Neural crest cell (in vitro differentiated cells): ENCODE results near the gene RPL22. TPM values are rescaled to one million over a fixed set of nuclear protein-coding genes. Genes with fewer than 3 reads are reported as not detected.

Experiments
- DNase-seq: peaks from one replicate; pipeline ENCODE4 v3.0.0; 2021; ENCODE audit warnings: low read depth, mixed read lengths, low spot score
- H3K27ac Mint-ChIP-seq: one replicate; pipeline ENCODE4 v1.8.0; 2021; ENCODE audit warnings: mild to moderate bottlenecking, mixed read lengths; ENCODE audit not compliant: unreplicated experiment
- H3K27me3 Mint-ChIP-seq: 2 replicates; pipeline ENCODE4 v1.8.0; 2021; ENCODE audit warnings: low read depth, mild to moderate bottlenecking, mixed read lengths
- H3K36me3 Mint-ChIP-seq: 2 replicates; pipeline ENCODE4 v1.8.0; 2021; ENCODE audit warnings: low read depth, mild to moderate bottlenecking, mixed read lengths
- H3K4me1 Mint-ChIP-seq: 2 replicates; pipeline ENCODE4 v1.8.0; 2021; ENCODE audit warnings: mixed read lengths
- H3K4me3 Mint-ChIP-seq: one replicate; pipeline ENCODE4 v1.8.0; 2021; ENCODE audit warnings: mild to moderate bottlenecking, mixed read lengths
- H3K9me3 Mint-ChIP-seq: 2 replicates; pipeline ENCODE4 v1.8.0; 2021; ENCODE audit warnings: mixed read lengths
- long read RNA-seq: library from polyadenylated mRNA; unstranded; transcript quantifications from one replicate; pipeline ENCODE4 v2.0.0, GENCODE V29; 2020
- total RNA-seq: library from RNA; stranded (reverse); gene quantifications from 2 replicates; pipeline ENCODE4 v1.2.1, GENCODE V29; 2021
- TF ChIP-seq, protein P1 (sequence below): fragments of 200-600 bp; sonication (generic); conservative IDR thresholded peaks from 2 replicates; pipeline ENCODE4 v1.5.0; 2021; ENCODE audit warnings: antibody characterized with exemption, mild to moderate bottlenecking

The RPL22 gene
- total RNA-seq, result 479 and 516 TPM in 2 replicates
- long read RNA-seq, transcript RPL22-201 (4 exons, 2,078 nt), result major isoform, 407 of 462 reads
- long read RNA-seq, transcript RPL22-206 (3 exons, 2,279 nt), result minor isoform, 18 of 462 reads
- long read RNA-seq, partial matches to known transcripts, result 10 of 462 reads
- long read RNA-seq, other reads (novel, unspliced or antisense), result 27 of 462 reads

- H3K4me3 Mint-ChIP-seq, result peak within 1 kb of the TSS; percentile 91
- H3K36me3 Mint-ChIP-seq, result peaks cover 8% of the 10 kb centered on the region
- H3K4me1 Mint-ChIP-seq, result peaks cover 36% of the 10 kb centered on the region
- H3K27ac Mint-ChIP-seq, result peak within 1 kb of the TSS; percentile 97
- DNase-seq, result peak; percentile 95
- peaks cover 15% of the 10 kb centered on the region for H3K27me3 Mint-ChIP-seq
- H3K9me3 Mint-ChIP-seq, result peaks cover 6% of the 10 kb centered on the region
- TF ChIP-seq, protein P1, sequence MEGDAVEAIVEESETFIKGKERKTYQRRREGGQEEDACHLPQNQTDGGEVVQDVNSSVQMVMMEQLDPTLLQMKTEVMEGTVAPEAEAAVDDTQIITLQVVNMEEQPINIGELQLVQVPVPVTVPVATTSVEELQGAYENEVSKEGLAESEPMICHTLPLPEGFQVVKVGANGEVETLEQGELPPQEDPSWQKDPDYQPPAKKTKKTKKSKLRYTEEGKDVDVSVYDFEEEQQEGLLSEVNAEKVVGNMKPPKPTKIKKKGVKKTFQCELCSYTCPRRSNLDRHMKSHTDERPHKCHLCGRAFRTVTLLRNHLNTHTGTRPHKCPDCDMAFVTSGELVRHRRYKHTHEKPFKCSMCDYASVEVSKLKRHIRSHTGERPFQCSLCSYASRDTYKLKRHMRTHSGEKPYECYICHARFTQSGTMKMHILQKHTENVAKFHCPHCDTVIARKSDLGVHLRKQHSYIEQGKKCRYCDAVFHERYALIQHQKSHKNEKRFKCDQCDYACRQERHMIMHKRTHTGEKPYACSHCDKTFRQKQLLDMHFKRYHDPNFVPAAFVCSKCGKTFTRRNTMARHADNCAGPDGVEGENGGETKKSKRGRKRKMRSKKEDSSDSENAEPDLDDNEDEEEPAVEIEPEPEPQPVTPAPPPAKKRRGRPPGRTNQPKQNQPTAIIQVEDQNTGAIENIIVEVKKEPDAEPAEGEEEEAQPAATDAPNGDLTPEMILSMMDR, result no peak
These were observed at the start of gene RPL22 for GRCh38 chr1:6199298-6200187. Gene RPL22 (minus strand): TSS chr1:6199595. CDS start chr1:6199573, 22 bp downstream.

DNA sequence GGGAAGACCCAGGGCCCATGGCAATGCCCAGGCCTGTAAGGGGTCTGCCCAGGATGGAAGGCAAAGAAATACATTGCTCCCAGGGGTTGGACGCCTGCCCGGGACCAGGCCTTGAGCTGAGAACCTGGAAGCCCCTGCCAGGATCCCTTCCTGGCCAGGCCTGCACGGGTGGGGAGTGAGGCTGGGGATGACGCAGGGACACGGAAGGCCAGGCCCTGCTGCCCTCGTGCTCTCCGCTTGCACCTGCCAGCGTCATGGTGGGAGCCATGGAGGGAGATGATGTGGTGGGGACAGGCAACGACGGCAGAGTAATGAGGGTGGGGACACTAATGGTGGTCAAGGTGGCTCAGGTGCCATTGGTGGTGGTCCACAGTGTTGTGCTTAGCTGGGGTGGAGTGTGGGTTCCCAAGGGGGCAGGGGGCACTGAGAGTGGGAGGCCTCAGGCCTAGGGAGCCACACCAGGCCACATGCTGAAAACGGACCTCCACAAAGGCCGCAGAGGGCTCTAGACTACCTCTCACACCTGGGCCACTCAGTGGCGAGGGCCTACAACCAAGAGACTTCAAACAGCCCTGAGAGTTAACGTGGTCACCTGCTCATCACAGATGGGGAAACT lies 48.9 kb upstream of the RPL22 start:
- peak overlapping the region; percentile 44 for H3K4me3 Mint-ChIP-seq
- DNase-seq, result no peak
- no peak overlapping the region for H3K27ac Mint-ChIP-seq
- TF ChIP-seq, protein P1, result no peak
- H3K27me3 Mint-ChIP-seq, result peaks cover 75% of the 10 kb centered on the region
- H3K4me1 Mint-ChIP-seq, result peaks cover 15% of the 10 kb centered on the region
- no peaks in the 10 kb centered on the region for H3K9me3 Mint-ChIP-seq
- H3K36me3 Mint-ChIP-seq, result no peaks in the 10 kb centered on the region

DNA sequence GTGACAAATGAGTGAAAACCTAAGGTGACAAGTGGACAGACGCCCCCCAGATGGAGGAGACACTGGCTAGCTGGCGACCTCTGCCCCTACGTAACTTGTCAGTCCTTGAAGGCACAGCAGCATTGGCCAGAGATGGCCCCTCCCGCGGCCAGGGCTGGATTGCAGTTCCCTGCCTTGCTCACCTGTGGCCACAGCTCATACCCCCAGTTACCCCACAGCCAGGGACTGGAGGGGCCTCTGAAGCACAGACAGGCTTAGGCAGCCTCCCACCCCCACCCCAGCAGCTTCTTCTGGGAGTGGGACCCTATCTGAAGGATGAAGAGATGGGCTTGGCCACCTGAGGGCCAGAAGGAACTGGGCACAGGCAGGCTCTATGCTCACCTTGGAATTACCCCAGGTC lies 48.3 kb upstream of the RPL22 start:
- TF ChIP-seq, protein P1, result no peak
- H3K27me3 Mint-ChIP-seq, result peaks cover 79% of the 10 kb centered on the region
- H3K9me3 Mint-ChIP-seq, result no peaks in the 10 kb centered on the region
- peak overlapping the region; percentile 94 for H3K4me3 Mint-ChIP-seq
- H3K27ac Mint-ChIP-seq, result no peak overlapping the region
- no peaks in the 10 kb centered on the region for H3K36me3 Mint-ChIP-seq
- no peak for DNase-seq
- peaks cover 15% of the 10 kb centered on the region for H3K4me1 Mint-ChIP-seq

GRCh38 chr1:6246497-6247467 lies 47.4 kb upstream of the RPL22 start:
- Mint-ChIP-seq H3K4me1 (peaks cover 15% of the 10 kb centered on the region), H3K27ac (peak overlapping the region; percentile 90)

More at GRCh38 chr1:6246497-6247467, 47.4 kb upstream of the RPL22 start:
- TF ChIP-seq, protein P1, result peak; percentile 98
- Mint-ChIP-seq H3K4me3 (peak overlapping the region; percentile 94), H3K27me3 (peaks cover 77% of the 10 kb centered on the region), H3K9me3 (no peaks in the 10 kb centered on the region), H3K36me3 (no peaks in the 10 kb centered on the region)
- DNase-seq, result peak; percentile 95
